Measurements from ENCODE around the gene ANKRD23. TPM values are rescaled to one million over a fixed set of nuclear protein-coding genes. Genes with fewer than 3 reads are reported as not detected.

The ANKRD23 gene
- total RNA-seq, 4 donors from 2014 or later: 7.4 to 14.0 (median 8.9) TPM

GRCh38 chr2:96879545-96880040 is 35.8 kb upstream of the ANKRD23 start:
- TF ChIP-seq CTCF (IDR thresholded peaks at IDR 0.05) (no peak), POLR2A (IDR thresholded peaks at IDR 0.05) (no peak)
- no peak for DNase-seq
- H3K9me3 ChIP-seq: no peaks in the 10 kb centered on the region
- no peak overlapping the region for H3K27ac ChIP-seq
- no peaks in the 10 kb centered on the region for H3K27me3 ChIP-seq
- no peaks in the 10 kb centered on the region for H3K36me3 ChIP-seq
- H3K4me3 ChIP-seq: no peak overlapping the region
- H3K4me1 ChIP-seq: peaks cover 0 to 4% (median 0%) of the 10 kb centered on the region in 4 donors

- H3K9me3 ChIP-seq: no peaks in the 10 kb centered on the region
- no peak for DNase-seq
- H3K4me3 ChIP-seq: no peak overlapping the region
- TF ChIP-seq POLR2A (IDR thresholded peaks at IDR 0.05) (no peak), CTCF (IDR thresholded peaks at IDR 0.05) (no peak)
- no peak overlapping the region for H3K27ac ChIP-seq
- H3K27me3 ChIP-seq: no peaks in the 10 kb centered on the region
- H3K36me3 ChIP-seq: no peaks in the 10 kb centered on the region
- H3K4me1 ChIP-seq: peaks cover 0 to 10% (median 0%) of the 10 kb centered on the region in 4 donors
Measured at GRCh38 chr2:96878796-96879544, 35.1 kb upstream of the ANKRD23 start.

GRCh38 chr2:96878171-96878570 is 34.4 kb upstream of the ANKRD23 start:
- no peak for DNase-seq
- Histone ChIP-seq H3K4me1 (peaks cover 0 to 13% (median 0%) of the 10 kb centered on the region in 4 donors), H3K27ac (no peak overlapping the region), H3K9me3 (no peaks in the 10 kb centered on the region), H3K4me3 (no peak overlapping the region), H3K36me3 (no peaks in the 10 kb centered on the region), H3K27me3 (no peaks in the 10 kb centered on the region)
- TF ChIP-seq CTCF (IDR thresholded peaks at IDR 0.05) (no peak), POLR2A (IDR thresholded peaks at IDR 0.05) (no peak)

- no peak for DNase-seq
- Histone ChIP-seq H3K36me3 (no peaks in the 10 kb centered on the region), H3K9me3 (no peaks in the 10 kb centered on the region), H3K4me3 (no peak overlapping the region), H3K27me3 (no peaks in the 10 kb centered on the region), H3K4me1 (peaks cover 0 to 13% (median 0%) of the 10 kb centered on the region in 4 donors), H3K27ac (no peak overlapping the region)
- no peak for TF ChIP-seq POLR2A (IDR thresholded peaks at IDR 0.05)
- no peak for TF ChIP-seq CTCF (IDR thresholded peaks at IDR 0.05)
Measured at GRCh38 chr2:96877631-96878092, 33.8 kb upstream of the ANKRD23 start.

GRCh38 chr2:96877042-96877451 is 33.2 kb upstream of the ANKRD23 start:
- TF ChIP-seq CTCF (IDR thresholded peaks at IDR 0.05) (no peak), POLR2A (IDR thresholded peaks at IDR 0.05) (no peak)
- no peaks in the 10 kb centered on the region for H3K9me3 ChIP-seq
- DNase-seq: no peak

More at GRCh38 chr2:96877042-96877451, 33.2 kb upstream of the ANKRD23 start:
- no peaks in the 10 kb centered on the region for H3K27me3 ChIP-seq
- peaks cover 0 to 13% (median 0%) of the 10 kb centered on the region in 4 donors for H3K4me1 ChIP-seq
- no peak overlapping the region for H3K27ac ChIP-seq
- H3K4me3 ChIP-seq: no peak overlapping the region
- no peaks in the 10 kb centered on the region for H3K36me3 ChIP-seq
